GM11168 (cell line): ENCODE data around the gene DRD2.

Source experiments
- in situ Hi-C: fragments of 300-500 bp; cut with MboI; formaldehyde crosslinking; loops from one replicate; pipeline ENCODE4 v1.12.0; 2022; ENCODE audit warnings: low sequenced_read_pairs; ENCODE audit not compliant: unreplicated experiment

DRD2 gene

DNA sequence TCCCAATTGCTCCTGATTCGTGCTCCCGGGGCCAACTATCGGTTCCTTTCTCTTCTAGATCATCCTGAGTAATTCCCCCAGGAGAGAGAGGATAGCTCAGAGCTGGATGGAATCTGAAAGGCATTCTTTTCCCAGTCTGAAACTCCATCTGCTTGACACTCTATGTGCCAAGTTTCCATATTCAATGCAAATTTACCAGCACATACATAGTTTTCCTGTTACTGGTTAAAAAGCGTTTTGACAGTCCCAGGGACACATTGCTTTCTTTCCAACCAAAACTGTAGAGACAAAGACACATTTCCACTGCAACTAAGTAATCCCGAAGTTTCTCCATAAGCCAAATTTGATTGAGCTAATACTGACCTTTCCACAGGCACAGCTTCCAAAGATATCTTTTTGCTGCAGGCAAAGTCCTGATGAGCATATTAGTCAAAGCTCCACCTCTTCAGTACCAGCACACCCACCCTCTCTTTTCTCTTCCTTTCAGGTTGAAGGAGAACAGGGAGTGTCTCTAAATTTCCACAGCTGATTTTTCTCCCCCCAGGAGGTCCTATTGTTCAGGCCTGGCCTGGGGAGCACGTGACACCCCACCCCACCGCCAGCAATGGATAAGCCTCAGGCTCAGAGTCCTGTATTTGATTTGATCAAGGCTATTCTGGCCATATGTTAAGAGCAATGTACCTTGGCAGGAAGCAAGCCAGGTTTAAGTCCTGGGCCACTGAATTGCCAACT, 97.4 kb downstream of the DRD2 start:
- in situ Hi-C loops: no loop called here

- in situ Hi-C loops: no loop called here
Observed at GRCh38 chr11:113376156-113376555, 99.0 kb downstream of the DRD2 start.

DNA sequence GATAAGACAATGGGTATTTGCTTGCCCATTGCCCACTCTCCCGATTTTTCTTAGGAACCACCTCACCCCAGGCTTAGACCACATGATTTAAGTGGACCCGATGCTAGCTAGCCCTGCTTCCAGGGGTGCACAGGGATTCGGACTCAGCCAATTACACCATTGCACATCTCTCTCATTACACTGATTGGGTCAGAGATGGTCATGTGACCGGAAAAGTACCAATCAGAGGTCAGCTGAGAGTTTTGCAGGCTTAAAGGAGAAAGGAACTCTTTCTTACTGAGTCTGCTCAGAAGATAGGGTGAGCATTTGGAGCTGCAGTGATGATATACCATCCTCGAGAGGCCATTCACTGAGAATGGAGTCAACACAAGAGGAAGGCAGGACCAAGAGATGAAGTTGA, 99.8 kb downstream of the DRD2 start:
- in situ Hi-C loops: no loop called here

DNA sequence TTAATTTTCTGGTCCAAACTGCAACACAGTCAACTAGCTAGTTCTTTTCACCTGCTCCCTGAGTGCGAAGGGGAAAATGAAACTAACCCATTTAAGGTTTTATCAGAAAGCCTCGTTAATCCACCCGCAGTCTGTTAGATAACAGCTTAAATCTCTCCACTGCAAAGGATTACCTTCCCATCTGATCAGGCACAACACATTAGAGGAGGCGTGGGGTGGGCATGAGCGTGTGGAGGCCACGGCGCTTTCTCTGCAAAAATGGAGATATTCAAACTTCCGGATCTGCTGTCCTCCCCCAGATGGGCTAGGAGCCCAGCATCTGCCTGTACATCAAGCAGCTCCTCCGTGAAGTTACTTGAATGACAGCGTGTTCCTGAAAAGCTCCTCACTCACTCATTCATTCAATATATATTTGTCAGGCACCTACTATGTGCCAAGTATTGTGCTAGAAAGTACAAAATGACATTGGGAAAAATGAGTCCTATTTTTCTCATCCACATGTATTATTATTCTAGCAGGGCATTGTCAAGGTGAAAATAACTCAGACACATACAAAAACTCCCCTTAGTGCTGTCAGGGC, 101.1 kb downstream of the DRD2 start:
- in situ Hi-C loops: no loop called here

DNA sequence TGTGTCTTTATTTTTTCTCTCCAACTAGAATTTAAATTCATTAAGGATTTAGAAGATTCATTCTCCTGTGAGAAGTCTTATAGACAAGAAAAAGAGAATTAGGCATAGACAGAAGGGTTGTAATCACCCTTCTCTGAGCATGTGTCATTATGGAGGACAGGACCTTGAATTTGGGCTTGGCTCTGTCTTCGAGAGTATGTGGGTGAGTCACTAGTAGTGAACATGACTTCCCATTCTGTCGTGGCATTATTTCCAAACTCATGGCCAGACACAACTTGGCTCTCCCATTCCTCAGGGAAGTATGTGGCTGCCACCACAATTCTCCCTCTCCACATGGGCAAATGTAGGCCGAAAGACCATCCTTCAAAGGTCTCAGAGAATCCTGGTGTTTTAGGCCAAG, 101.9 kb downstream of the DRD2 start:
- in situ Hi-C loops: no loop called here

GRCh38 chr11:113372309-113372708, 102.9 kb downstream of the DRD2 start:
- in situ Hi-C loops: no loop called here

GRCh38 chr11:113370634-113371033, 104.6 kb downstream of the DRD2 start:
- in situ Hi-C loops: no loop called here

GRCh38 chr11:113369411-113369810, 105.8 kb downstream of the DRD2 start:
- in situ Hi-C loops: no loop called here

DNA sequence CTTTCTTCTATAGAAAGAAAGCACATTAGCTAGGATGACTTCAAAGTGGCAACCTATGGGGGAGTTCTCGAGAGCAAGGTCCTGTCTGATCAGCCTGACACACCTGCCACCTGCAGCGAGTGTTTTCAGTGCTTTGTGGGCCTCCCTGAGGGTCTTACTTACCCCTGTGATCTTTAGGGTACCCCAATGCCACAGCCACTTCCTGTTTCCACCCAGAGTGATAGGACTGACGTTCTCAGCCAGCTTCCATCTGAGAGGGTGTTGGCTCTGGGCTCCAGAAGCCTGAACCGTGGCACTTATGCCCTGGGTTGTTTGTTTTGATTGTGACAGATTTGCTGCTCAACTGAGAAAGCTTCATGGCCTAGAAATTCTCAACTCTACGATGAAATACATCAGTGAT, 109.3 kb downstream of the DRD2 start:
- in situ Hi-C loops: no loop called here

DNA sequence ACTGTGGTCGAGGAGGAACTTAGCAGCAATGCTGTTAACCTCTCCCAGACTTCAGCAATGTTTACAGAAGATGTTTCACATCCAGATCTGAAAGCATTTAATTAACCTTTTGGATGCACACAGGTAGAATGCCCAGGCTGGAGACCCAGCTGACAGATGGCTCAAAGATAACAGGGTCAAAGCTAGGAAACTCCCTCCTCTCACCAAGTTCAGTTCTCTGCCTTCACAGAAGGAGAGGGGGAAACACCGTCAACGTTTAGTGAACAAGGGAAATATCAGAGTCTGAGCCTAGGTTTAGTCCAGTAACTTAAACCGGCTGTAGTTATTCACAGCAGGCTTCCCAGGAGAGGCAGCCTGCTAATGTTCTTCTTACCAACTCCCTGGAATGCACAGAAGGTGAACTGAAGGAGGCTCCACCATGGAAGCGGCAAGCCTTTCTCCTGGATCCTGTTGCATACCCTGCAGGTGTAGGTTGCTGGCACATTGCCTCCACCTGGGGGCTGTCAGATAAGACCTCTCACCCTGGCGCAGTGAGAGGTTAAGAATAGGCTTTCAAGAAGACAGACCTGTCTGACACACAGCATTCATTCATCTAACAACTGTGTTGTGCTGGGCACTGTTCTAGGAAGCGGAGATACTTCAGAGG, 111.1 kb downstream of the DRD2 start:
- in situ Hi-C loops: no loop called here

- in situ Hi-C loops: no loop called here
Observed at GRCh38 chr11:113363406-113363805, 111.8 kb downstream of the DRD2 start.
